OCI-LY7 (cell line): ENCODE data around the gene NALCN. TPM values are rescaled to one million over a fixed set of nuclear protein-coding genes. Genes with fewer than 3 reads are reported as not detected.

ENCODE experiments used
- BruUV-seq: library from RNA; stranded (reverse); fragments of 400-500 nt; replicated peaks from 2 replicates; lab custom pipeline; 2021; lab: Mats Ljungman, UMichigan
- CTCF ChIA-PET: fragments of 300-600 bp; sonication (Branson Sonifier 250); formaldehyde crosslinking; loops from one replicate; lab custom pipeline; 2022; ENCODE audit warnings: antibody characterized with exemption; ENCODE audit not compliant: unreplicated experiment; lab: Charles Lee
- POLR2A ChIA-PET: fragments of 300-600 bp; sonication (Branson Sonifier 250); formaldehyde crosslinking; loops from one replicate; lab custom pipeline; 2022; ENCODE audit warnings: antibody characterized with exemption; lab: Charles Lee
- DNase-seq: peaks from one replicate; pipeline ENCODE4 v3.0.0-alpha.2; 2015; ENCODE audit warnings: low spot score
- H2AFZ ChIP-seq: fragments of 200-600 bp; sonication (generic), shearing (Covaris generic); 2 replicates; pipeline ENCODE4 v1.6.1; 2014; ENCODE audit warnings: mild to moderate bottlenecking, antibody characterized with exemption, low read length, moderate library complexity
- H3K27ac ChIP-seq: fragments of 200-600 bp; sonication (generic); 2 replicates; pipeline ENCODE4 v1.5.1; 2014; ENCODE audit warnings: mixed run types, low read depth, mild to moderate bottlenecking, moderate library complexity, low read length, inconsistent platforms; ENCODE audit not compliant: poor library complexity, severe bottlenecking
- H3K36me3 ChIP-seq: fragments of 200-600 bp; sonication (generic); 2 replicates; pipeline ENCODE4 v1.6.1; 2014; ENCODE audit warnings: mild to moderate bottlenecking, antibody characterized with exemption, low read length, moderate library complexity, mixed read lengths; ENCODE audit not compliant: insufficient read depth
- H3K4me1 ChIP-seq: fragments of 200-600 bp; sonication (generic); 2 replicates; pipeline ENCODE4 v1.5.1; 2014; ENCODE audit warnings: mild to moderate bottlenecking, low read length; ENCODE audit not compliant: insufficient read depth, poor library complexity, severe bottlenecking
- H3K4me2 ChIP-seq: fragments of 200-600 bp; sonication (generic); 2 replicates; pipeline ENCODE4 v1.6.1; 2014; ENCODE audit warnings: mild to moderate bottlenecking, low read length
- H3K4me3 ChIP-seq: fragments of 200-600 bp; sonication (generic); 2 replicates; pipeline ENCODE4 v1.5.1; 2014; ENCODE audit warnings: mild to moderate bottlenecking, low read depth, low read length; ENCODE audit not compliant: poor library complexity, severe bottlenecking
- H3K79me2 ChIP-seq: fragments of 200-600 bp; sonication (generic); 2 replicates; pipeline ENCODE4 v1.6.1; 2016; ENCODE audit warnings: low read depth, mild to moderate bottlenecking, low read length, moderate library complexity, mixed read lengths; ENCODE audit not compliant: insufficient read depth
- H3K9me2 ChIP-seq: fragments of 200-600 bp; sonication (generic); 2 replicates; pipeline ENCODE4 v1.6.1; 2016; ENCODE audit warnings: mild to moderate bottlenecking, low read length, mixed read lengths; ENCODE audit not compliant: insufficient read depth
- H3K9me3 ChIP-seq: fragments of 200-600 bp; sonication (generic); 2 replicates; pipeline ENCODE4 v1.6.1; 2014; ENCODE audit warnings: mild to moderate bottlenecking, mixed run types, low read length, mixed read lengths
- H4K20me1 ChIP-seq: fragments of 200-600 bp; sonication (generic); 2 replicates; pipeline ENCODE4 v1.6.1; 2014; ENCODE audit warnings: mild to moderate bottlenecking, antibody characterized with exemption, low read length, moderate library complexity, mixed read lengths; ENCODE audit not compliant: insufficient read depth
- CTCF ChIP-seq: fragments of 200-600 bp; sonication (generic); conservative IDR thresholded peaks from 2 replicates; pipeline ENCODE4 v1.5.1; 2014; ENCODE audit warnings: mild to moderate bottlenecking, antibody characterized with exemption, low read length, moderate library complexity, mixed read lengths
- EZH2phosphoT487 ChIP-seq: fragments of 200-600 bp; sonication (generic); IDR thresholded peaks from 2 replicates; pipeline ENCODE4 v1.6.1; 2018; ENCODE audit warnings: low read depth, borderline replicate concordance, mild to moderate bottlenecking, mixed run types, antibody characterized with exemption, low read length, moderate library complexity, mixed read lengths
- intact Hi-C: fragments of 100-400 bp; cut with micrococcal nuclease; formaldehyde crosslinking; loops from one replicate; pipeline ENCODE4 v1.10.0; 2022; ENCODE audit not compliant: unreplicated experiment
- total RNA-seq, 2 experiments: library from RNA; depleted of rRNA in 1 of 2; stranded (reverse); fragments of >200 nt in 1 of 2; shearing (Covaris generic) in 1 of 2; gene quantifications; 2 replicates each; pipeline ENCODE4 v1.2.3, GENCODE V29; 2014 to 2022

NALCN gene
- total RNA-seq, 2 experiments from 2014 or later, result not detected

GRCh38 chr13:101271681-101272245 is 144.5 kb downstream of the NALCN start:
- no peaks in the 10 kb centered on the region for H4K20me1 ChIP-seq
- H3K9me2 ChIP-seq, result no peaks in the 10 kb centered on the region
- H3K36me3 ChIP-seq, result no peaks in the 10 kb centered on the region
- intact Hi-C loops, result no loop called here
- no peak overlapping the region for H2AFZ ChIP-seq
- ChIA-PET CTCF (no interaction called here), POLR2A (no interaction called here)
- no peak overlapping the region for H3K4me2 ChIP-seq
- H3K79me2 ChIP-seq, result no peaks in the 10 kb centered on the region
- no peak overlapping the region for H3K27ac ChIP-seq
- H3K4me1 ChIP-seq, result no peaks in the 10 kb centered on the region
- TF ChIP-seq EZH2phosphoT487, result no peak
- no peak overlapping the region for H3K4me3 ChIP-seq
- no peaks in the 10 kb centered on the region for H3K9me3 ChIP-seq
- no peak for DNase-seq
- no TSS peak for BruUV-seq

- no peak overlapping the region for H2AFZ ChIP-seq
- BruUV-seq, result no TSS peak
- H3K79me2 ChIP-seq, result no peaks in the 10 kb centered on the region
- H3K9me2 ChIP-seq, result no peaks in the 10 kb centered on the region
- no peaks in the 10 kb centered on the region for H3K36me3 ChIP-seq
- no peaks in the 10 kb centered on the region for H3K9me3 ChIP-seq
- H3K4me3 ChIP-seq, result no peak overlapping the region
- ChIA-PET CTCF (no interaction called here), POLR2A (no interaction called here)
- no peaks in the 10 kb centered on the region for H3K4me1 ChIP-seq
- TF ChIP-seq EZH2phosphoT487, result no peak
- no peak for TF ChIP-seq CTCF
- no peak overlapping the region for H3K4me2 ChIP-seq
- intact Hi-C loops, result no loop called here
- H4K20me1 ChIP-seq, result no peaks in the 10 kb centered on the region
- H3K27ac ChIP-seq, result no peak overlapping the region
- no peak for DNase-seq
Measured at GRCh38 chr13:101267656-101268055, 148.7 kb downstream of the NALCN start.

GRCh38 chr13:101265934-101266333 is 150.4 kb downstream of the NALCN start:
- Histone ChIP-seq H2AFZ (no peak overlapping the region), H3K4me2 (no peak overlapping the region), H3K4me1 (no peaks in the 10 kb centered on the region), H3K4me3 (no peak overlapping the region), H3K79me2 (no peaks in the 10 kb centered on the region), H3K9me2 (no peaks in the 10 kb centered on the region), H3K36me3 (no peaks in the 10 kb centered on the region), H4K20me1 (no peaks in the 10 kb centered on the region), H3K9me3 (no peaks in the 10 kb centered on the region), H3K27ac (no peak overlapping the region)
- ChIA-PET POLR2A (interaction anchor here (0.5 kb wide), 1 partner anchor 728 kb away, joined by 4 read pairs; no protein-coding TSS in a partner anchor), CTCF (no interaction called here)
- no TSS peak for BruUV-seq
- TF ChIP-seq EZH2phosphoT487, result no peak
- TF ChIP-seq CTCF, result no peak
- no peak for DNase-seq
- intact Hi-C loops, result no loop called here
